Endothelial cell (in vitro differentiated cells): ENCODE data around the gene PPP1R14B. TPM values are rescaled to one million over a fixed set of nuclear protein-coding genes. Genes with fewer than 3 reads are reported as not detected.

Experiments
- DNase-seq: peaks from one replicate; pipeline ENCODE4 v3.0.0; 2021; ENCODE audit warnings: low spot score
- H3K27ac Mint-ChIP-seq: one replicate; pipeline ENCODE4 v1.8.0; 2021; ENCODE audit warnings: mixed read lengths, inconsistent platforms; ENCODE audit not compliant: unreplicated experiment
- H3K27me3 Mint-ChIP-seq: one replicate; pipeline ENCODE4 v1.8.0; 2021; ENCODE audit warnings: mild to moderate bottlenecking, moderate library complexity, mixed read lengths, inconsistent platforms; ENCODE audit not compliant: unreplicated experiment
- H3K36me3 Mint-ChIP-seq: one replicate; pipeline ENCODE4 v1.8.0; 2021; ENCODE audit warnings: mild to moderate bottlenecking, low read depth, mixed read lengths, inconsistent platforms; ENCODE audit not compliant: unreplicated experiment
- H3K4me1 Mint-ChIP-seq: one replicate; pipeline ENCODE4 v1.8.0; 2021; ENCODE audit warnings: mild to moderate bottlenecking, mixed read lengths, inconsistent platforms; ENCODE audit not compliant: unreplicated experiment
- H3K4me3 Mint-ChIP-seq: one replicate; pipeline ENCODE4 v1.8.0; 2021; ENCODE audit warnings: mild to moderate bottlenecking, mixed read lengths, inconsistent platforms; ENCODE audit not compliant: unreplicated experiment
- H3K9me3 Mint-ChIP-seq: one replicate; pipeline ENCODE4 v1.8.0; 2021; ENCODE audit warnings: mixed read lengths, inconsistent platforms; ENCODE audit not compliant: unreplicated experiment
- total RNA-seq: library from RNA; stranded (reverse); fragmentation: NEBNext Ultra II Directional; extraction: Animal tissue kit (Norgen Biotek cat#: 25700); gene quantifications from one replicate; pipeline ENCODE4 v1.2.1, GENCODE V29; 2021; ENCODE audit not compliant: unreplicated experiment
- TF ChIP-seq, protein P1 (sequence below): fragments of 200-600 bp; sonication (generic); IDR thresholded peaks from one replicate; pipeline ENCODE4 v1.5.0; 2021; ENCODE audit warnings: antibody characterized with exemption; ENCODE audit not compliant: unreplicated experiment

The PPP1R14B gene
- total RNA-seq, 1 donor from 2014 or later = 201 TPM

GRCh38 chr11:64238999-64239398, 7.7 kb downstream of the PPP1R14B start:
- H3K36me3 Mint-ChIP-seq = peaks cover 11% of the 10 kb centered on the region
- peaks cover 11% of the 10 kb centered on the region for H3K4me1 Mint-ChIP-seq
- no peaks in the 10 kb centered on the region for H3K9me3 Mint-ChIP-seq
- H3K27me3 Mint-ChIP-seq = peaks cover 25% of the 10 kb centered on the region
- DNase-seq = no peak
- peak overlapping the region; percentile 9 for H3K27ac Mint-ChIP-seq
- TF ChIP-seq, protein P1, sequence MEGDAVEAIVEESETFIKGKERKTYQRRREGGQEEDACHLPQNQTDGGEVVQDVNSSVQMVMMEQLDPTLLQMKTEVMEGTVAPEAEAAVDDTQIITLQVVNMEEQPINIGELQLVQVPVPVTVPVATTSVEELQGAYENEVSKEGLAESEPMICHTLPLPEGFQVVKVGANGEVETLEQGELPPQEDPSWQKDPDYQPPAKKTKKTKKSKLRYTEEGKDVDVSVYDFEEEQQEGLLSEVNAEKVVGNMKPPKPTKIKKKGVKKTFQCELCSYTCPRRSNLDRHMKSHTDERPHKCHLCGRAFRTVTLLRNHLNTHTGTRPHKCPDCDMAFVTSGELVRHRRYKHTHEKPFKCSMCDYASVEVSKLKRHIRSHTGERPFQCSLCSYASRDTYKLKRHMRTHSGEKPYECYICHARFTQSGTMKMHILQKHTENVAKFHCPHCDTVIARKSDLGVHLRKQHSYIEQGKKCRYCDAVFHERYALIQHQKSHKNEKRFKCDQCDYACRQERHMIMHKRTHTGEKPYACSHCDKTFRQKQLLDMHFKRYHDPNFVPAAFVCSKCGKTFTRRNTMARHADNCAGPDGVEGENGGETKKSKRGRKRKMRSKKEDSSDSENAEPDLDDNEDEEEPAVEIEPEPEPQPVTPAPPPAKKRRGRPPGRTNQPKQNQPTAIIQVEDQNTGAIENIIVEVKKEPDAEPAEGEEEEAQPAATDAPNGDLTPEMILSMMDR = no peak
- no peak overlapping the region for H3K4me3 Mint-ChIP-seq

DNA sequence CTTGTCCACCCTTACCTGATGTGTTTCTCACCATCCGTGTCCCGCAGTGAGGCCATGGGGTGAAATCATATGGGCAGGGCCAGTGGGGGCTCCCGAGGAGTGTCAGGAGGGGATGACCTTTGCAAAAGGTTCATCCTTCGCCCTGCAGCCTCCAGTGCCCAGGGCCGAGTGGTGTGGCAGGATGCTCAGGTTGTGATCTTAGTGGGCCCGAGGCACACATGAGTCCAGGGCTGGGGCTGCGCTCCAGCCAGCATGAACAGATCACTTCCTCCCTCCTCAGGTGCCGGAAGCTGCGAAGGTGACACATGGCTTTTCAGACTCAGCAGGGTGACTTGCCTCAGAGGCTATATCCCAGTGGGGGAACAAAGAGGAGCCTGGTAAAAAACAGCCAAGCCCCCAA, 8.7 kb downstream of the PPP1R14B start:
- Mint-ChIP-seq H3K36me3 (peaks cover 5% of the 10 kb centered on the region), H3K4me1 (peaks cover 11% of the 10 kb centered on the region), H3K9me3 (no peaks in the 10 kb centered on the region), H3K27ac (no peak overlapping the region), H3K4me3 (no peak overlapping the region), H3K27me3 (peaks cover 26% of the 10 kb centered on the region)
- TF ChIP-seq, protein P1 = no peak
- no peak for DNase-seq

DNA sequence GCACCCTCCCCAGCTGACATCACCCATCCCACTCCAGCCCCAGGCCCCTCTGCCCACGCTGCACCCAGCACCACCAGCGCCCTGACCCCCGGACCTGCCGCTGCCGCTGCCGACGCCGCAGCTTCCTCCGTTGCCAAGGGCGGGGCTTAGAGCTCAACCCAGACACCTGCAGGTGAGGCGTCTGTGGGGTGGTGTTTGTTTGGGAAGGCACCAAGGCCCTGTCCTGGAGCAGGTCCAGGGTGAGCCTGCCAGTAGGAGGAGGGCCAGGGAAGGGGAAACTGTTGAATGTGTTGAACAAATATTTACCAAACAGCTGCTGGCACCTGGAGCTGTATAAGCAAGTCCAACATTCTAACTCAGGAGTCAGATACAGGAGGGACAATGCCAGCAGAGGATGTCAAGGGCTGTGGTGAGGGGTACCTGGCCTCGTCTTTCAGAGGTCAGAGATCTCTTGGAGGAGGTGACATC, 9.2 kb downstream of the PPP1R14B start:
- TF ChIP-seq, protein P1 = no peak
- Mint-ChIP-seq H3K4me3 (no peak overlapping the region), H3K27me3 (peaks cover 23% of the 10 kb centered on the region), H3K4me1 (peaks cover 11% of the 10 kb centered on the region), H3K9me3 (no peaks in the 10 kb centered on the region), H3K36me3 (peaks cover 5% of the 10 kb centered on the region), H3K27ac (no peak overlapping the region)
- DNase-seq = no peak

DNA sequence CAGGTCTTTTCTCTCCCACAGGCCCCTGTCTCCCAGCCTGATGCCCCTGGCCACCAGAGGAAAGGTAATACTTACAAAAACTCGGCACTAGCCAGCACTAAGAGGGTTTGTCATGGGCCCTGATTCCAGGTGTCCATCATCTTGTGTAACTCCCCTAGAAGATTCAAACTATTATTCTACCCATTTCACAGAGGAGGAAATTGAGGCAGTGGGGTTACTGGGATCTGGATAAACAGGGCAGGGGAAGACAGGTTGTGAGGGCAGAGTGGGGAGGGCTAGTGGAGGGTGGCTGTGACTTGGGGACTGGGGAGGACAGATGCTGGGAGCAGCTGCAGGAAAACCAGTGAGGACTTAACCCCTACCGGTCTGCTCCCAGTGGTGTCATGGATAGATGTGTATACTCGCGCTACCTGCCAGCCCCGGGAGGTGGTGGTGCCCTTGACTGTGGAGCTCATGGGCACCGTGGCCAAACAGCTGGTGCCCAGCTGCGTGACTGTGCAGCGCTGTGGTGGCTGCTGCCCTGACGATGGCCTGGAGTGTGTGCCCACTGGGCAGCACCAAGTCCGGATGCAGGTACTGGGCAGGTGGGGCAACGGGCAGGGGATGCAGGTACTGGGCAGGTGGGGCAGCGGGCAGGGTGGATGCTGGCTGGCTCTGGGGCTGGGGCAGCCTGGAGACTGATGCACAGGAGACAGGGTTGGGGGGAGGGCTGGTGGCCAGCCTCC, 11.1 kb downstream of the PPP1R14B start:
- Mint-ChIP-seq H3K4me3 (peak overlapping the region; percentile 83), H3K27ac (no peak overlapping the region), H3K9me3 (no peaks in the 10 kb centered on the region), H3K36me3 (peaks cover 5% of the 10 kb centered on the region), H3K4me1 (peaks cover 11% of the 10 kb centered on the region), H3K27me3 (peaks cover 25% of the 10 kb centered on the region)
- TF ChIP-seq, protein P1 = no peak
- no peak for DNase-seq

GRCh38 chr11:64234647-64235379, 11.9 kb downstream of the PPP1R14B start:
- H3K27ac Mint-ChIP-seq = no peak overlapping the region
- TF ChIP-seq, protein P1 = no peak
- H3K9me3 Mint-ChIP-seq = no peaks in the 10 kb centered on the region
- peak overlapping the region; percentile 83 for H3K4me3 Mint-ChIP-seq
- H3K27me3 Mint-ChIP-seq = peaks cover 21% of the 10 kb centered on the region
- peaks cover 7% of the 10 kb centered on the region for H3K4me1 Mint-ChIP-seq
- peaks cover 5% of the 10 kb centered on the region for H3K36me3 Mint-ChIP-seq
- DNase-seq = no peak
